Ascending aorta (tissue), 2 donors: ENCODE results near the gene PLA2G7. TPM values are rescaled to one million over a fixed set of nuclear protein-coding genes. Genes with fewer than 3 reads are reported as not detected.

Source experiments
- DNase-seq, 2 donors: peaks; one replicate each; pipeline ENCODE4 v3.0.0-alpha.2; 2019; ENCODE audit warnings: low spot score in 2 of 2
- H3K27ac ChIP-seq, 2 donors: fragments of 200-600 bp; sonication (generic); one replicate each; pipeline ENCODE4 v1.5.1; 2016 to 2017; ENCODE audit warnings: mild to moderate bottlenecking in 1 of 2
- H3K27me3 ChIP-seq: fragments of 200-600 bp; sonication (generic); one replicate; pipeline ENCODE4 v1.5.1; 2017
- H3K36me3 ChIP-seq, 2 donors: fragments of 200-600 bp; sonication (generic); one replicate each; pipeline ENCODE4 v1.5.1; 2016
- H3K4me1 ChIP-seq, 2 donors: fragments of 200-600 bp; sonication (generic); one replicate each; pipeline ENCODE4 v1.5.1; 2016 to 2017; ENCODE audit warnings: mild to moderate bottlenecking in 1 of 2
- H3K4me3 ChIP-seq, 2 donors: fragments of 200-600 bp; sonication (generic); one replicate each; pipeline ENCODE4 v1.5.1; 2016 to 2017; ENCODE audit warnings: mild to moderate bottlenecking in 1 of 2
- H3K9me3 ChIP-seq, 2 donors: fragments of 200-600 bp; sonication (generic); one replicate each; pipeline ENCODE4 v1.5.1; 2016
- CTCF ChIP-seq, 3 experiments: fragments of 200-600 bp in 2 of 3; fragments of 450-650 bp in 1 of 3; sonication (generic) in 2 of 3; IDR thresholded peaks; one replicate each; pipeline ENCODE4 v1.5.1; 2016 to 2019; ENCODE audit warnings: antibody characterized with exemption in 3 of 3, mild to moderate bottlenecking in 1 of 3, moderate library complexity in 1 of 3
- intact Hi-C: fragments of 100-400 bp; cut with DNase I; formaldehyde crosslinking; loops from one replicate; pipeline ENCODE4 v1.15.1; 2023
- total RNA-seq: library from RNA; depleted of rRNA; stranded (reverse); fragments of >200 nt; gene quantifications from one replicate; pipeline ENCODE4 v1.1.0, GENCODE V29; 2016

Gene PLA2G7
- total RNA-seq, 1 donor from 2014 or later, result 2.1 TPM

GRCh38 chr6:46690141-46690755 lies 44.9 kb downstream of the PLA2G7 start:
- H3K4me1 ChIP-seq, result no peaks in the 10 kb centered on the region
- no peaks in the 10 kb centered on the region for H3K27me3 ChIP-seq
- DNase-seq, result no peak
- H3K4me3 ChIP-seq, result no peak overlapping the region
- intact Hi-C loops, result no loop called here
- TF ChIP-seq CTCF (IDR thresholded peaks at IDR 0.05), result no peak
- no peak overlapping the region for H3K27ac ChIP-seq
- no peaks in the 10 kb centered on the region for H3K9me3 ChIP-seq
- H3K36me3 ChIP-seq, result no peaks in the 10 kb centered on the region

- Histone ChIP-seq H3K27me3 (no peaks in the 10 kb centered on the region), H3K36me3 (no peaks in the 10 kb centered on the region), H3K27ac (no peak overlapping the region), H3K4me3 (no peak overlapping the region), H3K4me1 (no peaks in the 10 kb centered on the region), H3K9me3 (no peaks in the 10 kb centered on the region)
- DNase-seq, result no peak
- intact Hi-C loops, result no loop called here
- TF ChIP-seq CTCF (IDR thresholded peaks at IDR 0.05), result no peak
Observed at GRCh38 chr6:46689657-46690056, 45.5 kb downstream of the PLA2G7 start.

- Histone ChIP-seq H3K9me3 (no peaks in the 10 kb centered on the region), H3K4me3 (no peak overlapping the region), H3K36me3 (no peaks in the 10 kb centered on the region), H3K4me1 (no peaks in the 10 kb centered on the region), H3K27ac (no peak overlapping the region), H3K27me3 (no peaks in the 10 kb centered on the region)
- TF ChIP-seq CTCF (IDR thresholded peaks at IDR 0.05), result no peak
- no peak for DNase-seq
- intact Hi-C loops, result no loop called here
Observed at GRCh38 chr6:46688966-46689335, 46.2 kb downstream of the PLA2G7 start.

GRCh38 chr6:46688117-46688965 lies 46.8 kb downstream of the PLA2G7 start:
- H3K27ac ChIP-seq, result no peak overlapping the region
- H3K4me3 ChIP-seq, result no peak overlapping the region
- DNase-seq, result no peak
- no peaks in the 10 kb centered on the region for H3K27me3 ChIP-seq
- no peaks in the 10 kb centered on the region for H3K36me3 ChIP-seq
- no peaks in the 10 kb centered on the region for H3K9me3 ChIP-seq
- no peaks in the 10 kb centered on the region for H3K4me1 ChIP-seq
- intact Hi-C loops, result no loop called here
- TF ChIP-seq CTCF (IDR thresholded peaks at IDR 0.05), result no peak

GRCh38 chr6:46687619-46688097 lies 47.5 kb downstream of the PLA2G7 start, which contains the start of gene TDRD6:
Gene TDRD6, plus strand, starts transcription at chr6:46687885. Its CDS starts 244 bp downstream, at chr6:46688129.
- intact Hi-C loops, result no loop called here
- H3K27me3 ChIP-seq, result no peaks in the 10 kb centered on the region
- H3K36me3 ChIP-seq, result no peaks in the 10 kb centered on the region
- H3K4me1 ChIP-seq, result no peaks in the 10 kb centered on the region
- DNase-seq, result no peak
- no peak for TF ChIP-seq CTCF (IDR thresholded peaks at IDR 0.05)
- no peak within 1 kb of the TSS for H3K27ac ChIP-seq
- H3K9me3 ChIP-seq, result no peaks in the 10 kb centered on the region
- no peak within 1 kb of the TSS for H3K4me3 ChIP-seq
